Epithelial cell of esophagus (primary cell): Measurements from ENCODE around the gene DMWD.

ENCODE experiments used
- DNase-seq: peaks from one replicate; pipeline ENCODE4 v3.0.0; 2010; ENCODE audit warnings: low read depth
- H3K4me3 ChIP-seq: 2 replicates; pipeline ENCODE4 v1.5.1; 2011; ENCODE audit warnings: mild to moderate bottlenecking, low read length, control low read depth
- CTCF ChIP-seq: IDR thresholded peaks from 2 replicates; pipeline ENCODE4 v1.5.1; 2011; ENCODE audit warnings: low read depth, mild to moderate bottlenecking, low read length, control low read depth, inconsistent platforms; ENCODE audit not compliant: insufficient read depth; ENCODE audit errors: missing control alignments

Gene DMWD

GRCh38 chr19:45780448-45781213 is 12.0 kb downstream of the DMWD start:
- H3K4me3 ChIP-seq, result no peak overlapping the region
- TF ChIP-seq CTCF, result no peak
- no peak for DNase-seq

DNA sequence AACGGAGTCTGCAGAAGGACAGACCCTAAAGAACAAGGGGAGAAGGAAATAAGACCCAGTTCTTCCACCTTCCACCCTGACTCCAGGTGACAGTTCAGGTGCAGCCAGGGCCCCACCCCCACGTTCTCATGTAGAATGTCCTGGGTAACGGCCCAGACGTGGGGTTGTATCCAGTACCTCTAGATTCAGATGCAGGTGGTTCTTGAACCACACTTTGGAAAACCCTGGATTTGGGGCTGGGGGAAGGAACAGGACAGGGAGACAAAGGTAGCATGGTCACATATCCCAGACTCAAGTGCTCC is 12.5 kb downstream of the DMWD start:
- no peak for TF ChIP-seq CTCF
- H3K4me3 ChIP-seq, result no peak overlapping the region
- no peak for DNase-seq

- peak overlapping the region; percentile 32 for H3K4me3 ChIP-seq
- TF ChIP-seq CTCF, result peak; percentile 81
- DNase-seq, result peak; percentile 96
These were observed 13.2 kb downstream of the DMWD start for GRCh38 chr19:45779231-45780145.

DNA sequence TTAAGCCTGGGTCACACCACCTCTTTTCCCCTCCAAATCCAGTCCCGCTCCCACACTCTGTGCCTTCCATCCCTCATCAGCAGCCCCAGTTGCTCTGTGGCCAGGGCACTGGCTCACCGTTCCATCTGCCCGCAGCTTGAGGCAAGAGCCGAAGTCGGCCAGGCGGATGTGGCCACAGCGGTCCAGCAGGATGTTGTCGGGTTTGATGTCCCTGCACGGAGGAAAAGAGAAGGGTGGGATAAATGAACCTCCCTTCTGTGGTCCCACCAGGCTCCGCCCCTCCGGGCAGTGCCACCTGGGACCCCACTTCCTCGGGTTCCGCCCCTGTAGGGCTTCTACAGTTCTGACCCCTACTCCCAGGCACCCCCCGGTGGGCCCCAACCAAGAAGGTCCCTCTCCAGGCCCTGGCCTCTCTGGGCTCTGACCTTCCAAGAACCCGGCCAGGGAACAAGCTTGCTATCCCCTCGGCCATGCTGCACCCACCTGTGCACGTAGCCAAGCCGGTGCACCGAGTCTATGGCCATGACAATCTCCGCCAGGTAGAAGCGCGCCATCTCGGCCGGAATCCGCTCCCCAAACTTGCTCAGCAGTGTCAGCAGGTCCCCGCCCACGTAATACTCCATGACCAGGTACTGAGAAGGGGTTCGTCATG is 14.5 kb downstream of the DMWD start:
- no peak overlapping the region for H3K4me3 ChIP-seq
- DNase-seq, result no peak
- TF ChIP-seq CTCF, result no peak

- TF ChIP-seq CTCF, result no peak
- no peak overlapping the region for H3K4me3 ChIP-seq
- DNase-seq, result no peak
These were observed 15.2 kb downstream of the DMWD start for GRCh38 chr19:45777395-45777961.

GRCh38 chr19:45774765-45775164 is 17.9 kb downstream of the DMWD start:
- no peak for DNase-seq

More at GRCh38 chr19:45774765-45775164, 17.9 kb downstream of the DMWD start:
- H3K4me3 ChIP-seq, result no peak overlapping the region
- peak; percentile 16 for TF ChIP-seq CTCF
